SHP77 treated with DMSO at 0.1 percent for 48 hours (cell line): ENCODE results near the gene FAM90A1.
"Not testable (repeated sequence)": the region's sequence is repeated elsewhere in the genome, so short reads cannot be mapped to it uniquely, and the experiment has no call there.

Experiments
- DNase-seq: peaks from one replicate; lab custom pipeline; 2025; lab: John Stamatoyannopoulos, UW

The FAM90A1 gene

GRCh38 chr12:8233300-8233855 is 6.0 kb upstream of the FAM90A1 start:
- not testable (repeated sequence) for DNase-seq

GRCh38 chr12:8231666-8232608 is 4.5 kb upstream of the FAM90A1 start:
- not testable (repeated sequence) for DNase-seq

GRCh38 chr12:8231049-8231448 is 3.6 kb upstream of the FAM90A1 start:
- not testable (repeated sequence) for DNase-seq

DNA sequence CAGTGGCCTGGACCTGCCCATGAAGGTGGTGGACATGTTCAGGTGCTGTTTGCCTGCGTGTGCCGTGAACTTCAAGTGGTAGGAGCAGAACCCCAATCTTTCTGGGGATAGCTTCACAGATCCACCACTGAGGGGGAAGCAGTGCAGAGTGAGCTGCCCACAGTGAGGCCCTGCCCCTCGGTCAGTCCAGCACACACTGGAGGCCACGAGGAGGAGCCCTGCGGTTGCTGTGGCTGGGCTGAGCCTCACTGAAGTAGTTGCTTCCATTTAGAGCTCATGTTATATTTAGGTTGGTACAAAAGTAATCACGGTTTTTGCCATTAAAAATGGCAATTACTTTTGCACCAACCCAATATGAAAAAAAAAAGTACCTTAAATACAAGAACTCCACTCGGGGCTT is 2.1 kb upstream of the FAM90A1 start:
- DNase-seq: not testable (repeated sequence)

GRCh38 chr12:8228607-8229006 is 1.2 kb upstream of the FAM90A1 start:
- DNase-seq: not testable (repeated sequence)

DNA sequence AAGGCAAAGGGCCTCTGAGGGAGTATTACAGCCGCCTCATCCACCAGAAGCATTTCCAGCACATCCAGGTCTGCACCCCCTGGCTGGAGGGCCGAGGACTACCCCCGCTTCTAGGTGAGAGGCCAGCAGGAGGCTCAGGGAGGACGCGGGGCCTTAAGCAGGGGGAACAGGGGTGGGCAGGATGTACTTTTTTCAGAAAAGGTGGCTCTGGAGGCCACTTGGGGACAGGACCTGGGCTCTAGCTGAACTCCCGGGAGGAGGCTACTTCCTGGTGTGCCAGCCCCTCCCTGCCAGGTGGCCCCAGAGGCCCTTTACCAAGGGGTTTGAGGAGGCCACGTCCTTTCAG is 287 bp upstream of the FAM90A1 start:
- not testable (repeated sequence) for DNase-seq

DNA sequence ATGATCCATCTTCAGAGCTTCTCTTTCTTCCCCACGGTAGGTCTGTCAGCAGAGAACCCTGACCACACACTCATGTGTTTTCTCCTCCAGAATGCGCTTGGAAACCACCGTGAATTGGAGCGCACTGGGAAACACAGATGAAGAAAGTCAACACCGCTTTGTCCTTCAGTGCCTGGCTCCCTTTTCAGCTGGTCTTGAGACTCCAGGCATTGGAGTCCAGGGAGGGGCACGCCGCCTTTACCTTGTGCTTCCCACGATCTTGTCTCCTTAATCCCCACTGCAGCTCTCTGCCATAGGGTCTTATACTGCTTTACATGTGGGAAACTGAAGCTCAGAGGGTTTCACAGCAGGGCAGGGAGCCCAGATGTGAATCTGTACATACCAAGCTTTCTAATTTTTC is 1.1 kb downstream of the FAM90A1 start:
- no peak for DNase-seq

- not testable (repeated sequence) for DNase-seq
Measured at GRCh38 chr12:8224782-8225181, 2.6 kb downstream of the FAM90A1 start.

- not testable (repeated sequence) for DNase-seq
Measured at GRCh38 chr12:8223646-8224045, 3.8 kb downstream of the FAM90A1 start.

- not testable (repeated sequence) for DNase-seq
Measured at GRCh38 chr12:8222303-8222702, 5.1 kb downstream of the FAM90A1 start.

GRCh38 chr12:8221844-8222243 is 5.6 kb downstream of the FAM90A1 start:
- DNase-seq: not testable (repeated sequence)

DNA sequence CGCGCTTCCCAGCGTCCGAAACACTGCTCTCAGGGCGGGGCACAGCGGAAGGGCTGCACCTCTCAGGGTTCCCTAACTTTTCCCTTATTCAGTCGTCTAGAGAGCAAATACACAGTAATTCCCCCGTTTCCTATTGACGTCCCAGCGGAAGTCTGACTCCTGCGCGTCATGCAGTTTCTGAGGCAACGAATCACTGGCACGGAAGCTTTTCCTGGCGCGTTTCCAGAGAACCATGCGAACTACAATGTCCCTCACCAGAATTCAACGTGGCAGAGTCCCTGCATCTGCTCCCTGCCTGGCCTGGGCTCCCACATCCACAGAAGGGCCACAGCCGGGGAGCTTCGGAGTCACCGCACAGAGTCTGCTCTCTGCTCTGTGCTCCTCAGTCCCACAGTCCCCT is 6.0 kb downstream of the FAM90A1 start:
- not testable (repeated sequence) for DNase-seq

- not testable (repeated sequence) for DNase-seq
Measured at GRCh38 chr12:8218711-8219382, 8.6 kb downstream of the FAM90A1 start.

DNA sequence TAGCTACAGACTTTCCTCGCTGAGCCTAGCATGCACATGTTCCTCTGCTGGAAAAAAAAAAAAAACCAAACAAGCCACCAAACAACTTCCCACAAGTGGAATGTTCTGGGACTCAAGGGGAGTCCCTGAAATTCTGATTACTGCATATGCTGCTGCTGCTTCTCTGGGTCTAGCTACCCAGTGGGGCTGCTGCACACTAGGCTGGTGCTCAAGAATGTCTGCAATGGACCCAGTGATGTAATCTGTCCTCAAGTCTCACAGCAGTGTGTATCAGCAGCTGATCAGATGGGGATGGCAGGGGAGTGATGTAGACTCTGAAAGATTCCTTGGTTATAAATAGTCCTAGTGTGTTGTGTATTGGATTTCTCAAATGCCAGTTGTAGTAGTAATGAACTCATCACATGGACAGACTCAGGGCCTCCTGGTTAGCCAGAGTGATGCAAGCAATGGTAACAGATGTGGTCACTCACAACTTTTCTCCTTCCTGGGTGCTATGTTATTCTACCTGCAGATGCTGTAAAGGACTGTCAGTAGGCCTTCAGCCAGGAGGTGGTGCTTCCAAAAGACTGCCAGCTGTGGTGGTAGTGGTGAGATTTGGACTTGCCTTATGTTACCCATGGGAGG is 29.6 kb downstream of the FAM90A1 start:
- not testable (repeated sequence) for DNase-seq

DNA sequence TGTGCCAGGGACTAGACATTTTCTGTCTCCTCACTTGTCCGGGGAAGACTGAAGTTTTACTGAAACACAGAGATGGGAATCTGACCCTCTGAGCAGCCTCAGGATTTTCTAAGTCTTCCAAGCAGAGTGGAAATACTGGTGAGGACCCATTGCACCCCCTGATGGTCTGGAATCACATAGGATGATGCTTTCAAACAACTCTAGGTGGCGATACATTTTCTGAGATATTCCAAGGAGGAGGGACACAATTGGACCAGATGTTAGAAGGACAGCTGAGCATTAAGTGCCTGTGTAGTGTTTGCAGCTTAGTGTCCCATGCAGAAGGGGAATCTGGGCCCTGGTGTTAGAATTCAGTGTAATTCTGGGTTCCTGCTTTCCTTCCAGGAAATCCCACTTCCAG is 39.3 kb downstream of the FAM90A1 start:
- not testable (repeated sequence) for DNase-seq

- DNase-seq: not testable (repeated sequence)
Measured at GRCh38 chr12:8184206-8184605, 43.2 kb downstream of the FAM90A1 start.

GRCh38 chr12:8183346-8183745 is 44.1 kb downstream of the FAM90A1 start:
- not testable (repeated sequence) for DNase-seq

DNA sequence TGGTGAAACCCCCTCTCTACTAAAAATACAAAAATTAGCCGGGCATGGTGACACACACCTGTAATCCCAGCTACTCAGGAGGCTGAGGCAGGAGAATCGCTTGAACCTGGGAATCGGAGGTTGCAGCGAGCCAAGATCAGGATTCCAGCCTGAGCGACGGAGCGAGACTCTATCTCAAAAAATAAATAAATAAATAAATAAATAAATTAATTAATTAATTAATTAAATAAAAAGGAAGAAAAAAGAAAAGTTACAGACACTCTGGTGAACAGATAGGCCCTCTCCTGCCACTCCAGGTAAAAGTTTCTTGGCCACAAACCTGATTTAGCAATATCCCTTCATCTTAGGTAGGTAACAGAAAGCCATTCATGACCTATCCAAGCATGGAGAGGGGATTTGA is 44.5 kb downstream of the FAM90A1 start:
- not testable (repeated sequence) for DNase-seq

- DNase-seq: not testable (repeated sequence)
Measured at GRCh38 chr12:8181271-8181670, 46.1 kb downstream of the FAM90A1 start.

- DNase-seq: not testable (repeated sequence)
Measured at GRCh38 chr12:8179989-8180585, 47.3 kb downstream of the FAM90A1 start.

DNA sequence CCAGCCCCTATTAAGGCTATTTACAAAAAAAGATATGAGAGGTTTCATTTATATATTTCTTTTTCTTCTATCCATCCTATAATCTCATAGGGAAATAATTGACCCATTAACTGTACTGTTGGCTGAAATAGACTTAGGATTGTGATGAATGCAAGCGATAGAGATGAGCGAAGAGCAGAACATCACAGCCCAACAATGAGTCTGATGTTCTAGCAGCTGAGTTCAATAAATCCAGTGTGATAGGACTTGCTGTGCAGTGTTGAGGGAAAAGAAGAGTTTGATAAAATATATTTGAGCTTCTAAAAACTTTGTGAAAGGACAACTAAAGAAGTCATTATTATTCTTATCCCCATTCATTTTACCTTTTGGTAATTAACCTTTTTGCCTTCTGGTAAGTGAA is 54.5 kb downstream of the FAM90A1 start:
- DNase-seq: not testable (repeated sequence)
